ENCODE data around the gene CDC42BPG.
"Not testable (repeated sequence)": the region's sequence is repeated elsewhere in the genome, so short reads cannot be mapped to it uniquely, and the experiment has no call there.

Gene CDC42BPG

DNA sequence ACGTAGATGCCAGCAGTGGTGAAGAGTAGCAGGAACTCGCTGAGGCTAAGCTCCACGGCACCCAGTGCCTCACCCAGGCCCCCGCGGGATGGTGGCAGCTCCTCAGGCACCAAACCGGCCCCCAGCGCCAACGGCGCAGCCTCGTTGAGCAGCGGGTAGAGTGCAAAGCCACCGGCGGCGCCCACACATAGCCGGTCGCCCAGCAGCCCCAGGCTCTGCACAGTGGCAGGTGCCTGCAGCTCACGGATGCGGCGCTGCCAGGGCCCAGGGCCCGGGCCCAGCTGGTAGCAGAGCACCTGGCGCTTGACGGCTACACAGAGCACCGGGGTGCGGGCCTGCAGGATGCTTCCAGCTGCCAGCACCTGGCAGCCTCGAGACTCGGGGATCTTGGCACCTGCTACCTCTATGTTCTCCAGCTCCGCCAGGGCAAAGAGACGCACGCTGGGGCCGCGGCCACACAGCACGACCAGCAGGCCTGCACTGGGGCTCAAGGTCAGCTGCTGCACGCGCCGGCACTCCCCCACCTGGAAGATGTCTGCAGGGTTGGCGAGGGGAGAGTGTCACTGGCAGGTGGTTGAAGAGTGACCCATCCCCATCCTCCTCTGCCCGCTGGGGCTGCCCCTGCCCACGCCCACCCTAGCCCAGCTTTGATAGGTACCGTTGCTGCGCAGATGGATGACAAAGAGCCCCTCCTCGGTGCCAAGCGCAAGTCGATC is 14.8 kb downstream of the CDC42BPG start:
- H3K4me3 ChIP-seq (ENCODE audit: control insufficient read depth, low read depth, low read length) = no peak overlapping the region
- no peak for DNase-seq (ENCODE audit: low read depth)
- TF ChIP-seq, protein P1, sequence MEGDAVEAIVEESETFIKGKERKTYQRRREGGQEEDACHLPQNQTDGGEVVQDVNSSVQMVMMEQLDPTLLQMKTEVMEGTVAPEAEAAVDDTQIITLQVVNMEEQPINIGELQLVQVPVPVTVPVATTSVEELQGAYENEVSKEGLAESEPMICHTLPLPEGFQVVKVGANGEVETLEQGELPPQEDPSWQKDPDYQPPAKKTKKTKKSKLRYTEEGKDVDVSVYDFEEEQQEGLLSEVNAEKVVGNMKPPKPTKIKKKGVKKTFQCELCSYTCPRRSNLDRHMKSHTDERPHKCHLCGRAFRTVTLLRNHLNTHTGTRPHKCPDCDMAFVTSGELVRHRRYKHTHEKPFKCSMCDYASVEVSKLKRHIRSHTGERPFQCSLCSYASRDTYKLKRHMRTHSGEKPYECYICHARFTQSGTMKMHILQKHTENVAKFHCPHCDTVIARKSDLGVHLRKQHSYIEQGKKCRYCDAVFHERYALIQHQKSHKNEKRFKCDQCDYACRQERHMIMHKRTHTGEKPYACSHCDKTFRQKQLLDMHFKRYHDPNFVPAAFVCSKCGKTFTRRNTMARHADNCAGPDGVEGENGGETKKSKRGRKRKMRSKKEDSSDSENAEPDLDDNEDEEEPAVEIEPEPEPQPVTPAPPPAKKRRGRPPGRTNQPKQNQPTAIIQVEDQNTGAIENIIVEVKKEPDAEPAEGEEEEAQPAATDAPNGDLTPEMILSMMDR (conservative IDR thresholded peaks at IDR 0.05; ENCODE audit: control insufficient read depth, insufficient read depth, low read depth, low read length) = no peak

DNA sequence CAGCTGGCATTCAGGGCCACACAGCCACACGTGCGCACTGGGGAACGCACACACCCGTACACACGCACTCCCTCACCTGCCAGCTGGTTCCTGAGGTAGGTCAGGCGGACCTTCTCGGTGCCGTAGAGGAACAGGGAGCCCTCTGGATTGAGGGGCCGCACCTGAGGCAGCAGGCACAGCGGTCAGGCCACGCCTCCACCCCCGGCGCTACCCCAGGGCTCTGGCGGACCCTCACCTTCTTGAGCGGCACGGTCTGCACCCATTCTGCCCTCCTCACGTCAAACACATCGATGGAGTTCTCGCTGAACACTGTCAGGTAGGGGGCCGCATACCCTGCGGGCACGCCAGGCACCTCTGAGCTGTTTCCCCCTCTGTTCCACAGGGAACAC is 17.0 kb downstream of the CDC42BPG start:
- no peak overlapping the region for H3K4me3 ChIP-seq (ENCODE audit: control insufficient read depth, low read depth, low read length)
- DNase-seq (ENCODE audit: low read depth) = no peak
- TF ChIP-seq, protein P1 (conservative IDR thresholded peaks at IDR 0.05; ENCODE audit: control insufficient read depth, insufficient read depth, low read depth, low read length) = no peak

DNA sequence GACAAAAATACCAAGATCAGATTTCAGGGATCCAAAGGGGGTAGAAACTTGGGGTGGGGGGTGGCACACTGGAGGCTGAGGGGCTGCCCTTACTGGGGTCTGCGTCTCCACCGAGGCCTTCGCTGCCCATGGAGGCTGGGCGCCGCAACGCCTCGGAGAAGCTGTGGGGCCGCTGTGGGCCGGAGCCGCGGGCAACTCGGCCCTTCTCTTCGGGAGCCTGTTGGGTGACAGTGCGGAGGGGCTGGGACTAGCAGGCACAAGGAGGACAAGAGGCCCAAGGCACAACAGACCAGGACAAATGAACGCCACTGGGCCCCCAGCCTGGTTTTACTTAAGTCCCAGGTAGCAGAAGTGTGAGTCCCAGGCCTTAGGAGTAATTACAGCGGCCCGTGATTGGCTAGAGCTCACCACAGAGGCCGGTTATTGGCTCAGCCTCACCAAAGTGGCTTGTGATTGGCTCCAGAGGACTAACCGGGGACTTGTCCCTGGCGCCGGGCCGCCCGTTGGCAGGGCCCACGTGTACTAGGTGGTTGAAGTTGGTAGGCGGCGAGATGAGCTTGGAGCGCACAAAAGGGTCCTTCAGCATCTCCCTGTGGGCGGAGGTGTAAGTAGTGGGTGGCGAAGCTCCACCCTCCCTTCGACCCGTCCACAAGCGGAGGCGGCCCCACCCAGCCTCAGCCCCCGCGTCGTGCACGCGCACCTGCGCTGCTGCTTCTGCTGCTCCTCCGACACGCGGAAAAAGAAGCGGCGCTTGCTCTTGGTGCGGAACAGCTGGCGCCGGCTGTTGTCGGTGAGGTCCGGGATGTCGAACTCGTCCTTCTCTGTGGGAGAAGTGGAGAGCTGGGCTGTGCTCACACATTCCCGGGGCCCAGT is 17.6 kb downstream of the CDC42BPG start:
- no peak for DNase-seq (ENCODE audit: low read depth)
- TF ChIP-seq, protein P1 (conservative IDR thresholded peaks at IDR 0.05; ENCODE audit: control insufficient read depth, insufficient read depth, low read depth, low read length) = no peak
- H3K4me3 ChIP-seq (ENCODE audit: control insufficient read depth, low read depth, low read length) = no peak overlapping the region

DNA sequence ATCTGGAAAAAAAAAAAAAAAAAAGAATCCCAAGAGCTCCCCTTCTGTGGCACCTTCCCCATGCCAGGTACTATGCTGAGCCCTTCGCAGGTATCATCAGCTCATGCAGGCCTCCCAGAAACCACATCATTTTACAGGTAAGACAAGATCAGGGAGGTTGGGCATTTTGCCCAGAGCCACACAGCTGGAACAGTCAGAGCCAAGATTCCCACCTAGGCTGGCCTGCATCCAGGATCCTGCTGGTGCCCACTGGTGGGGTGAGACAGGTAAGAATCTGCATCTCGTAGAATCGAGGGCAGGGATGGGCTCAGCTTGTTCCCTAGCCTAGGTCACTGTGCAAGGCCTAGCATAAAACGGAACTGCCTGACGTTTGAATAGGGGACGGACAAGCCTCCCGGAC is 18.4 kb downstream of the CDC42BPG start:
- TF ChIP-seq, protein P1 (conservative IDR thresholded peaks at IDR 0.05; ENCODE audit: control insufficient read depth, insufficient read depth, low read depth, low read length) = no peak
- DNase-seq (ENCODE audit: low read depth) = no peak

DNA sequence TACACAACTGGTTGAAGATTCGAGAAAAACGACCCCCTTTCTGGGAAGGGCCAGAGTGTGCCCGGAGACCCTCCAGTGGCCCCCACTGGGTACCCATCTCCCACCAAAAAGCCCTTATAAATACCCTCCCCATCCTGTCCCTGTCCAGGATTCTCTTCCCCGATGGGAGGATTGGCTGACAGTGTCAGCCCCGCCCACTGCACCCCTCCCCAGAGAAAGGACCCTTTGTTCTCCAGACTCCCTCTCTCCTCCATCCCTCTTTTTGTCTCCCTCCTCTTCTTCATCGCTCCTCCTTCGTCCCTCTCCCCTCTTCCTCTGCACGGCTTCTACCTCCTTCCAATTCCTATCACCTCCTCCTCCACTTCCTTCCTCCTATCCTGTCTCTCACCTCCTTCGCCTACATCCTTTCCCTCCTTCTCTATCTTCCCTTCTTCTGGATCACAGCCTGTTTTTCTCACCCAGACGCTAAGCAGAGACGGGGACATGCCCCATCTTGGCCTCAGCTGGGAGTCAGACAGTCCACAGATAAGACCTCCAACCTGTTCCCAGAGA is 20.8 kb downstream of the CDC42BPG start:
- no peak for DNase-seq (ENCODE audit: low read depth)
- TF ChIP-seq, protein P1 (conservative IDR thresholded peaks at IDR 0.05; ENCODE audit: control insufficient read depth, insufficient read depth, low read depth, low read length) = no peak
- no peak overlapping the region for H3K4me3 ChIP-seq (ENCODE audit: control insufficient read depth, low read depth, low read length)

More for the DNA sequence above, 18.4 kb downstream of the CDC42BPG start:
- H3K4me3 ChIP-seq (ENCODE audit: control insufficient read depth, low read depth, low read length) = no peak overlapping the region

DNA sequence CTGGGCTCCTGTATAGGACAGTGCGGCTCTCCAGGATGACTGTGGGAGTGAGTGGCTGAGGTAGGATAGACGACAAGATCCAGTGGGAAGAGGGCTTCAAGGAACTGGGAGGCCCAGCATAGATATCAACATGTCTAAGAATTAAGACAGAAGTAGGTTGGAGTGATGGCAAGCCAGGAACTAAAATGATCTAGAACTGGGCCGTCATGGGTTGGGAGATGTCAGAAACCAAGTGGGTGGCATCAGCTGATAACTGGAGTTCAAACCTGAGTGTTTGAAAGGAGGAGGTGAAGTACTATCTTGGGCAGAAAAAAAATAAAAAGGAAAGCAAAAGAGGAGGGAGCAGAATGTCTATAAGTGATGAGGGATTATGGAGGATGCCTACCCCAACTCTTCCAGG is 27.0 kb downstream of the CDC42BPG start:
- DNase-seq (ENCODE audit: low read depth) = no peak
- TF ChIP-seq, protein P1 (conservative IDR thresholded peaks at IDR 0.05; ENCODE audit: control insufficient read depth, insufficient read depth, low read depth, low read length) = no peak

DNA sequence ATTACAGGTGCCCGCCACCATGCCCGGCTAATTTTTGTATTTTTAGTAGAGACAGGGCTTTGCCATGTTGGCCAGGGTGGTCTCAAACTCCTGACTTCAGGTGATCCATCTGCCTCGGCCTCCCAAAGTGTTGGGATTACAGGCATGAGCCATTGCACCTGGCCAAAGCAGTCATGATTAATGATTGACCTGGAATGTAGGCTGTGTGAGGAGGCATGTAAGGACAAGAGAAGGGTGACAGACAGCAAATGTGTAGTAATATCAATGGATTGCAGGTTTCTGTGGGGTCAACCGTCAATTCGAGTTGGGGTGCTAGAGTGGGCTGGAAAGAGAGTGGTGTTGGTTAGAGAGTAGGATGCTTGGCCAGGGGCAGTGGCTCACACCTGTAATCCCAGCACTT is 29.0 kb downstream of the CDC42BPG start:
- not testable (repeated sequence) for H3K4me3 ChIP-seq (ENCODE audit: control insufficient read depth, low read depth, low read length)

More for the DNA sequence above, 27.0 kb downstream of the CDC42BPG start:
- no peak overlapping the region for H3K4me3 ChIP-seq (ENCODE audit: control insufficient read depth, low read depth, low read length)

More for the DNA sequence above, 29.0 kb downstream of the CDC42BPG start:
- DNase-seq (ENCODE audit: low read depth) = not testable (repeated sequence)
